ENCODE data around the gene MTMR8.

Gene MTMR8

GRCh38 chrX:64306712-64307111, 88.5 kb downstream of the MTMR8 start:
- DNase-seq, result no peak

GRCh38 chrX:64291123-64291522, 104.1 kb downstream of the MTMR8 start:
- DNase-seq, result no peak

- no peak for DNase-seq
Observed at GRCh38 chrX:64265265-64265664, 130.0 kb downstream of the MTMR8 start.

- no peak for DNase-seq
Observed at GRCh38 chrX:64230123-64230970, 164.9 kb downstream of the MTMR8 start, which contains the start of gene ASB12. TSS of gene ASB12 (minus strand) at chrX:64230607. CDS start at chrX:64225650, 4,957 bp downstream.

GRCh38 chrX:64229154-64229553, 166.1 kb downstream of the MTMR8 start:
- DNase-seq, result no peak
